ENCODE results near the gene RIC3. TPM values are rescaled to one million over a fixed set of nuclear protein-coding genes. Genes with fewer than 3 reads are reported as not detected.

RIC3 gene
- total RNA-seq, 1 experiment from 2014 or later, result not detected

GRCh38 chr11:8108421-8108820, 60.4 kb downstream of the RIC3 start:
- Histone ChIP-seq H3K9me3 (ENCODE audit: low read depth, low read length, poor library complexity, severe bottlenecking) (no peaks in the 10 kb centered on the region), H3K36me3 (ENCODE audit: insufficient read depth, low read length, poor library complexity, severe bottlenecking) (no peaks in the 10 kb centered on the region), H3K27me3 (replicated peaks; ENCODE audit: insufficient read depth, low read depth, low read length, poor library complexity) (peaks cover 3% of the 10 kb centered on the region), H3K4me1 (ENCODE audit: insufficient read depth, low read length, poor library complexity, severe bottlenecking) (no peaks in the 10 kb centered on the region), H3K4me3 (ENCODE audit: low read depth, low read length, poor library complexity, severe bottlenecking) (no peak overlapping the region), H3K27ac (ENCODE audit: low read depth, low read length, poor library complexity, severe bottlenecking) (no peak overlapping the region)
- CTCF ChIA-PET, result interaction anchor here (1.2 kb wide), 1 partner anchor 9 kb away, joined by 4 read pairs; no protein-coding TSS in a partner anchor
- DNase-seq (ENCODE audit: low spot score), result no peak
- POLR2A ChIA-PET (ENCODE audit: low non-redundant PET), result no interaction called here
- BruUV-seq (replicated peaks), result no TSS peak
- intact Hi-C loops (cut with micrococcal nuclease; ENCODE audit: unreplicated experiment), result no loop called here
- TF ChIP-seq EZH2 (IDR thresholded peaks at IDR 0.05; ENCODE audit: borderline replicate concordance, low read depth, low read length, poor library complexity, severe bottlenecking) (no peak), CTCF (conservative IDR thresholded peaks at IDR 0.05; ENCODE audit: low read depth, low read length) (no peak)

- H3K4me1 ChIP-seq (ENCODE audit: insufficient read depth, low read length, poor library complexity, severe bottlenecking), result no peaks in the 10 kb centered on the region
- DNase-seq (ENCODE audit: low spot score), result no peak
- TF ChIP-seq CTCF (conservative IDR thresholded peaks at IDR 0.05; ENCODE audit: low read depth, low read length), result no peak
- TF ChIP-seq EZH2 (IDR thresholded peaks at IDR 0.05; ENCODE audit: borderline replicate concordance, low read depth, low read length, poor library complexity, severe bottlenecking), result no peak
- CTCF ChIA-PET, result no interaction called here
- H3K27me3 ChIP-seq (replicated peaks; ENCODE audit: insufficient read depth, low read depth, low read length, poor library complexity), result peaks cover 3% of the 10 kb centered on the region
- H3K27ac ChIP-seq (ENCODE audit: low read depth, low read length, poor library complexity, severe bottlenecking), result no peak overlapping the region
- H3K9me3 ChIP-seq (ENCODE audit: low read depth, low read length, poor library complexity, severe bottlenecking), result no peaks in the 10 kb centered on the region
- POLR2A ChIA-PET (ENCODE audit: low non-redundant PET), result no interaction called here
- H3K36me3 ChIP-seq (ENCODE audit: insufficient read depth, low read length, poor library complexity, severe bottlenecking), result no peaks in the 10 kb centered on the region
- no TSS peak for BruUV-seq (replicated peaks)
- intact Hi-C loops (cut with micrococcal nuclease; ENCODE audit: unreplicated experiment), result no loop called here
- H3K4me3 ChIP-seq (ENCODE audit: low read depth, low read length, poor library complexity, severe bottlenecking), result no peak overlapping the region
Measured at GRCh38 chr11:8107642-8108041, 61.2 kb downstream of the RIC3 start.

GRCh38 chr11:8106679-8107078, 62.1 kb downstream of the RIC3 start:
- intact Hi-C loops (cut with micrococcal nuclease; ENCODE audit: unreplicated experiment), result no loop called here
- Histone ChIP-seq H3K4me1 (ENCODE audit: insufficient read depth, low read length, poor library complexity, severe bottlenecking) (no peaks in the 10 kb centered on the region), H3K27me3 (replicated peaks; ENCODE audit: insufficient read depth, low read depth, low read length, poor library complexity) (peaks cover 3% of the 10 kb centered on the region), H3K4me3 (ENCODE audit: low read depth, low read length, poor library complexity, severe bottlenecking) (no peak overlapping the region), H3K36me3 (ENCODE audit: insufficient read depth, low read length, poor library complexity, severe bottlenecking) (no peaks in the 10 kb centered on the region), H3K27ac (ENCODE audit: low read depth, low read length, poor library complexity, severe bottlenecking) (no peak overlapping the region), H3K9me3 (ENCODE audit: low read depth, low read length, poor library complexity, severe bottlenecking) (no peaks in the 10 kb centered on the region)
- CTCF ChIA-PET, result no interaction called here
- TF ChIP-seq EZH2 (IDR thresholded peaks at IDR 0.05; ENCODE audit: borderline replicate concordance, low read depth, low read length, poor library complexity, severe bottlenecking) (no peak), CTCF (conservative IDR thresholded peaks at IDR 0.05; ENCODE audit: low read depth, low read length) (no peak)
- BruUV-seq (replicated peaks), result no TSS peak
- POLR2A ChIA-PET (ENCODE audit: low non-redundant PET), result no interaction called here
- DNase-seq (ENCODE audit: low spot score), result no peak
